ENCODE data around the gene RASL12.

The RASL12 gene

DNA sequence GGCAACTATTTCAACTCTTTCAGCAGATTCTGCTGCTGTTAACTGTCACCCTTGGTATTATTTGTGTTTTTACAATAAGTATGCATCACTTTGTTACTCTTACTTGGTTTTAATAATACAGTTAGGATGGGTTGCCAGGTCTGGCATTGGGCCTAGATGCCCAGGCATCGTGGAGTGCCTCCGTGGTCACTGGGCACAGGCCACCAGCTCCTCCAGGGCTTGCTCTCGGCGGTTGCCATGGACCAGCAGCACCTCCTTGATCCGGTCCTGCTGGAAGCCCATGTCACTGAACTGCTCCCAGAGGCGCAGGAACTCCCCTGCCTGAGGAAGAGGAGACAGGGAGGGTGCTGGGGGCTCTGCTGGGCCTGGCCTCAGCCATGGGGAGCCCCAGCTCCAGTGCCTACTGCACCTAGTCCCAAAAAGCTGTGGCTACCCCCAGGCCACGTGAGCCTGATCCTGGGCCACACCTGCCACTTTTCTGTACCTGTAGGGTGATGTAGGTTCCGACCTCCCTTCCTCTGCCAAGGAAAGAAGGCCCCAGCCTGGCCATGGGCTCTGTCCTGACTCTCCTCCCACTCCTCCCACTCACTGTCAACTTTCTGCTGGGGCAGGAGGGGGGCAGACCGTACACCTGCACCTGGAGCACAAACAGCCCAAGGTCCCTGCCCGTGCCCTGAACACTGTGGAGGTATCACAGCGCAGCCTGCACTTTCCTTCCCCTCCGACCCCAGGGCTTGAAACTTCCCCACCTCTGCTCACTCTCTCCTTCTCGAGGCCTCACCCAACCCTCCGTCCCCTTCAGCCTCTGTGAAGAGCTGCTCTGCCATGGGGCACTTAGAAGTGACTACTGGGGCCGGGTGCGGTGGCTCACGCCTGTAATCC lies 25.4 kb upstream of the RASL12 start:
- peak in 1 of 56 donors; percentile 17 for DNase-seq

DNA sequence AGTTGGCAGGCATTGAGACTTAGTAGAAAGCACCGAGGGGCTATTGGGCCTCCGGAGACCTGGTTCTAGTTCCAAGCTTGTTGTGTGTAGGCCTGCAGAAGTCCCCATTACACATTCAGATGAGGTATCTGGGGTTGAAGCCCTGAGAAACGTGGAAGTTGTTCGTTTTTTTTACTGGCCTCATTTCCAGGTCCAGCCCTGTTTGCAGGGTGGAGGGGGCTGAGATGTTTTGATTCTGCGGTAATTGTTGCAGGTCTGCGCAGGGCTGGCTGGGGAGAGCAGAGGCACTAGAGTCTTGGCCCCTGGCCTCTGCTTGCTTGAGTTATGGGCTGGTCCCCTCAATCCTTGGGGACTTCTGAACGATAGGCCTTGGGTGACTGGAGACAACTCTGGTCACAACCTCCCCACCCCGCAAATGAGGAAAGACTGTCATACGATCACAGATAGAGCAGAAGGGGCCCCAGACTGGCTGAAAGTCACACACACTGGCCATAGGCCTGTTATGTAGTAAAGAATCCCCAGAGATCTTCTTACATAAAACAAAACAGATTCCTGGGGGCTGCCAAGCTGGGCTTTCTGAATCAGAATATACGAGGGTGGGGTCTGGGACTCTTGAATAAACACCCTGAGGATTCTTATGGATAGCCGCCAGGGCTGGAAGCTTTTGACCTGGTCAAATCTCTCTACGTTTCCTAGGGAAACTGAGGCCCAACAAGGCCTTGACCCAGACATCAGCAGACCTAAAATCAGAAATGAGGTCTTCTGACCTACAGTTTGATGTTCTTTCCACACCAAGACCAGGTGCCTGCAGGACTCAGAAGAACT lies 24.4 kb upstream of the RASL12 start:
- DNase-seq = no peak

DNA sequence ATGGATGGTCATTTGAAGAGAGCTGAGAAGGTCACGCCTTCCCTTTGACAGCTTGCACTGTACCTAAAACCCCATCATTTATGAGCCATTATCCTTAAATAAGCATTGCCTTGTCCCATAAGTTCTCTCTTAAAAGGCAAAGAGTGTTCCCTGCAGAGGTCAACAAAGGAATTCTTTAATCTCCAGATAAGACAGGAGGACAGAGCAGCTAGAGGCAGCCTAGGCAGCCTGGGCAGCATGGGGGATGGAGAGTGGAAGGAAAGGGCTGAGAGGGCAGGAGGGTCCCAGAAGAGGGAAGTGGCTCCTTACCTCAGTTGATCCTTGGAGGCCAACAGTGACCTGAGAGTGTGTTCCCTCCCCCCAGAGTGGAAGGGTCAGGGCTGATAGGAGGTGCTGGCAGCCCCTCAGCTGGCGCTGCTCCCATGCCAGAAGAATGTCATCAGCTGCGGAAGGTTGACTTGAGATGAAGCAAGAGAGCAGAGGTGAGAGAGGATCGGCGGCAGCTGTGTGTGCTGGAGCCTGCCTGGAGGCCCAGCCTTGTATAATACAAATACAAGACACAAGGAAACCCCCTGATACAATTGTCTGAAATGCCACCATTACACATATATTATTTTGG lies 21.5 kb upstream of the RASL12 start:
- no peak for DNase-seq

DNA sequence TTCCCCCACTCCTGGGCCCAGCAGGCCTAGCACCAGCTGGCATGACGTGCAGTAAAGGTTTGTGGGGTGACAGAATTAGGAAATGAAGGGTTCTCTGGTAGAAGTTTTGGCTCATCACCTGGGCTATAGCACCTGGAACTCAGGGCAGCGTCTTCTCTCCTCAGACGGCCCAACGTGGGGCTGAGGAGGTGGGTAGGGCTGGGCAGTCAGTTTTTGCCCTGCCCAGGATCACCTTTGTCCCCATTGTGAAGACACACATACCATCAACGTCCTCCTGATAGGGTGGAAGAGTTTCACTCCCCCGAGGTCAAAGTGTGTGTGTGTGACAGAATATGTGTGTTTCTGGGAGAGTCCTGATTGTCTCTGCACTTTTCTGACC lies 20.8 kb upstream of the RASL12 start:
- DNase-seq = no peak

DNA sequence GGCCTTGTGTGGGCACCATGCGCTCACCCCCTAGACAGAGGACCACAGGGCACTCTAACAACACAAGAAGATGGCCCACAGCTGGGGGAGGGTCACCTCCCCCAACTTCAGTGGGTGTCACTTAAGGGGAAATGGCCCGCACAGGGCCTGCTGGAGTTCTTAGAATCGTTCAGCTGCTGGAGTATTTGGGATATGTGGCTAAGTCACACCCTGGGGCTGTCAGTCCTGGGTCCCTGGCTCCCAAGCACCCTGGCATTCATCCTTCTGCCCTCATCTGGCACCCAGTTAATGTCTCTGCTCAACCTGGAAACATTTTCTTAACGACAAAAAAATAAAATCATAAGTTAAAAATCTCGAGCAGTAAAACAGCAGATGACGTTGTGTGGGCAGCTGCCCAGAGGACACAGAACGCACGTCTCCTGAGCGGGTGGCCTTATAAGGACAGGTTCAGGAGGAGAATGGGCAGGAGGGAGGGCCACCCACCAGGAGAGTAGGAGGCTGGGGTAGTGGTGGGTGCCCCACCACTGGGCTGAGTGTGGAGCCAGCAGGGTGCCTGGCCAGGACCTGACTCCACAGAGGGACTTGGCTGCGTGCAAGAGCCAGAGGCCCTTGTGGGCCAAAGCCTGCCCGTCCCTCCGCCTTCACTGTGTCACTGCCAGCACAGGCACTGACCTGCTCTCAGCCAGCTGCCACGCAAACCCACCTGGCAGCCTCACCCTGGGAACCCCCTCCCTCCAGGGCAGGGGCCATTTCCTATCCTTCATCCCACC lies 20.3 kb upstream of the RASL12 start:
- peak in 5 of 56 donors; percentile 16 to 41 (median 20) for DNase-seq

DNA sequence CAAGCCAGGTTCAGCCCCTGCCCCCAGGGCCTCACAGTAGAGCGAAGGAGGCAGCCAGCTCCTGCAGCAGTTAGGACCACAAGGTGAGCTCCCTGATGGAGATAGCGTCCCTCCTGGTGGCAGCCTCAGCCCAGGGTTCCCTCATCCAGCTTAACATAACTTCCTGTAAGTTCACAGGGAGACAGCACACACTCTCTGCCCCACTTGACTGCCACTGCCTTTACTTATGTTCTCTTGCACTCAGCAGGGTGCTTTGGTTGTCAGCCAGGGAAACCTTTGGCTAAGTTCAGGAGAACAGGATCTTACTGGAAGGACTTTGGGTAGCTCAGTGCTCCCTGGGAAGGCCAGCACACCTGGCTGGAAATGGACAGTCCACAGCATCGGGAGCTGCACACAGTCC lies 19.6 kb upstream of the RASL12 start:
- no peak for DNase-seq

DNA sequence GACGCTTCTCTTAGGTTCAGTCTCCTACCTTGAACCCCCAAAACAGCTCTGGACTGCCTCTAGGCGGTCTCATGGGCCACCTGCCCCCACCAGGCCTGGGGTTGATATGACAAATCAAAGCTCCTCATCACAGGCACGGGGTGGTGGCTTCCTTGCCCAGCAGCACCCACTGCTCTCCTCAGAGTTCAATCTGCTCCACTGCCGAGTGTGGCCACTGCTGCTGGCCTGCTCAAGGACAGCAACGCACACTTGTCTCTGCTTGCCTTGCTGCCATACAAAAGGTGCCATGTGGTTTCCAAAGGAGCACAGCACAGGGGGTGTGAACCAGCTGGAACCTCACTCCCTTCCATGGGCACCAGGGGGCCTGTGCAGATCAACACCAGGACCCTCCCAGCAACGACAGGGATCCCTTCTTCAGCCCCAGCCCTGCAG lies 18.9 kb upstream of the RASL12 start:
- no peak for DNase-seq

DNA sequence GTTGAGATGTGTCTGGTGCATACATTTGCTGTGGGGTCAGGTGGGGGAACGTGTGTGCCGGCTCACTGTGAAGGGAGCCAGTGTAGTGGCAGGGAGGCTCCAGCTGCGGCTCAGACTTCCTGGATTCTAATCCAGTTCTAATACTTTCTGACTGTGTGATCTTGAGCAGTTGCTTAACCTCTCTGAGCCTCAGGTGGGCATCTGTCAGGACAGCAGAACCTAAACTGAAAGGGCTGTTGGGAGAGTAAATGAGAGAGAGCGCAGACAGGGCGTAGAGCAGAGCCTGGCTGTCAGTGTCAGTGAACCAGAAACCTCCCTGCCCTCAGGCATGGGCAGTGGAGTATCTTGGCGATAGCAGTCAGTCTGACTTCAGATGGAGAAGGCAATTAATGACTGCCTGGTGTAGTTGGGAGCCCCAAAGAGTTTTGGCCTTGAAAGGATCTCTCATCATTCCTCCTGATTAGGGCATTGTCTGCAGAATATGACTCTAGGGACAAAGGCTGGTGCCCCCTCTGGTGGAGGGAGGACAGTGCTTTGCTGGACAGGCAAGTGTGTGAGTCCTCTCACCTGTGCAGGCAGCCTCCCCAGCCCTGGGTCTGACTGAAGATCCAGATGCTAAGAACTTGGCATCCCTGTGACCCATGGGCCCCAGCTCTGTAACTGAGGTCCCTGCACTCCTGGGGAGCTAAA lies 18.3 kb upstream of the RASL12 start:
- DNase-seq = peak in 1 of 56 donors; percentile 21

DNA sequence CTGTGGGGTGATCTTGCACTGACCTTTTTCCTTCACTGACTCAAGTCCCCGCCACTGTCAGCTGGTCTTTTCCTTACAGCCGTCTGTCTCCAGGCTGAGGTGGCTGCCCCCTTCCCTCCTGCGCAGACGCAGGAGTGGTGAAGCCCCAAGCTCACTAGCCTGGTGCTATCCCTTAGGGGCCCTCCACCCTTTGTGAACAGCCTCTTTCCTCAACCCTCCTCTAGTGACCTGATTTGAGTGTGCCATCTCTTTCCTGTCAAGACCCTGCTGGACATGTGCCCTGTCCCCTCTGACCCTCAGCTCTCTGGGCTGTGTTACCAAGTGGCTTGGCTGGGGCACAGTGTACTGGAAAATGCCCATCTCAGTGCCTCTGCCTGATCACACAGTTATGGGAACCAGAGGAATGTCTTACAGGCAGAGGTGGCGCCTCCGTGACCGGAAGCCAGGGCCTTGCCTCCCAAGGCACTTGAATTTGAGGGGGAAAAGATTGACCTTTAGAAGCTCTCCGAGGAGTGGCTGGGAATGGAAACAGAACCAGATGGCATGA lies 17.5 kb upstream of the RASL12 start:
- no peak for DNase-seq

DNA sequence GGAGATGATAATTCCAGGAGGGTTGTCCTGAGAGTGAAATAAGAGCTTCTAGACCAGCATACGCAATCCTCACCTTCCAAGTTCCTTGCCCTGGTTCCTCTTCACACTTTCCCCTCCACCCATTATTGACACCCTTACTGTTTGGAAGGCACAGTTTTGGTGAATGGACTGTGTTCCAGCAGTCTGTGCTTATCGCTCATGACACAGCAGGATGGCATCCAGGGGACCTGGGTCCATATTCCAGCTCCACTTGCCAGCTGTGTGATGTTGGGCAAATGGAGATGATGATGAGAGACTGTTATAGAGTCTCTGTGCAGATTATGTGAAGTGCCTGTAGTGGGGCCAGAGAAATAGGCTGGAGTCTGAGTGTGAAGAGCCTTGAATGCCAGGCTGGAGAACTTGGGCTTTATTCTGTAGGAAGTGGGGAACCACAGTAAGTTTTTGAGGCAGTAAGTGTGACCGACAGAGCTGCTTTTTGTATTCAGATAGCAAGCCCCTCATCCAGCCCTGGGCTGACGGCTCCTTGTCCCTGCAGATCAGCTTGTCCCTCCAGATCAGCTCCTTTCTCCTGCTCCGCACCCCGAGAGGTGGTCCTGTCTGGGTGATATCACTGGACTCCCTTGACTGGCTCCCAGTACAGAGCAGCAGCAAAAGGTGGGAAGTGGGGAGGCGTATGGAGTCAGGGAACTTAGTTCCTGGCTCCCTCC lies 16.9 kb upstream of the RASL12 start:
- no peak for DNase-seq

DNA sequence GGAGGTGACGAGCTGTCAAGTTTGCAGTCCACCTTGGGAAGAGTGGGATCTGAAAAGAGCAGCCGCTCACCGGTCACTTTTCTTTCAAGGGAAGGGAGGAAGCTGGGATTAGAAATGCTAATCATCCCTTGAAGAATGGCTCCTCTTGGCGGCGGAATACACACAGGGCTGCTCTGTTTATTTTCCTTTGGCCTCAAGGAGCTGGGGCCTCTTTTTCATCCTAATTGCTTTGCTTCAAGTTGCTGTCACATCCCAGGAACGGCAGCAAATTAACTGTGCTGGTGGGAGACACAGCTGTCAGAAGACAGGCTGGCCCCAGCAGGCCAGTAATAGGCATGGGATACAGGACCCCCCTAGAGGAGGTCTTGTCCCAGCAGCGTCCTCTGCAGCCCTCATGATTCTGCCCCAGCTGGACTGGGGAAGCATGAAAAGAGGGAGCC lies 15.5 kb upstream of the RASL12 start:
- peak in 19 of 56 donors; percentile 14 to 64 (median 29) for DNase-seq

DNA sequence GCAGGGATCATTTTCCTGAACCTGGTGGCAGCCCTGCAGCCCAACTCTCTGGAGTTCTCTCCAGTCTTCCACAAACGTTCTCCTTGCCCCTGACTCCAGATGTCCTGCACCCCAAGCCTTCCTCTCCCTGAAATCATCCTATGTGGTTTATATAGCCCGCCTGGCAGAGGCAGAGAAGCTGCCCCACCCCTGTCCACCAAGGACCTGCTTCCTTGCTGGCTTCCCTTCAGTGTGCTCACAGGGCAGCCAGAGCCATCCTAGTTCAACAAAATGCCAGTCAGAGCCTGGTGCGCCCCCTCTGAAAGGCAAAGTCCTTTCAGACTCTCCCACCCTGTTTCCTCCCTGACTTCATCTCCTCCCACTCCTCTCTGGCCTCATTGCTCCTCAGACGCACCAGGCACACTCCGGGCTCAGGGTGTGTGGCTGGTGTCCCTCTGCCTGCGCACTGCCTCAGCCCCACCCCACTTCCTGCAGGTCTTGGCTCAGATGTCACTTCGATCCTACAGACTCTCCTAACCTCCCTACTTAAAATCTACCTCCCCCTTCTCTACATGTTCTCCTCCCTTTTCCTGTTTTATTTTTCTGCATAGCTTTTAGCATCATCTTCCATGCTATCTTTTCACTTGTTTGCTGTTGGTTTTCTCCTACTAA lies 14.6 kb upstream of the RASL12 start:
- no peak for DNase-seq

DNA sequence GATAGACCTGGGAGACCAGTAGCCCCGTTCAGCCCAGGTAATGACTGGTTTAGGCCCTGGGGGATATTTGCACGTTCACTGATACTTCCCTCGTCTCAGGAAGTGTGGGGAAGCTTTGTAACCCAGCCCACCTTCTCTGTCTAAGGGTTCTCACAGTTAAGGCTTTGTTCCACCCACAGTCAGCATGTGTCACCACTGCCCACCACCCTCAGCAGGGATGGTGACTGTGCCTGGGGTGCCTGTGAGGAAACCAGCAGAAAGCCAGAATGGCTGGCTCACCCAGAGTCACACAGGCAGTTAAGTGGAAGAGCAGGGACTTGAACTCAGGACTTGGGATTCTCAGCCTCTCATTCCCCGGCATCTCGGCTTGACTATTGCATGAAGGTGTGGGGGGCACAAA lies 14.0 kb upstream of the RASL12 start:
- DNase-seq = no peak

DNA sequence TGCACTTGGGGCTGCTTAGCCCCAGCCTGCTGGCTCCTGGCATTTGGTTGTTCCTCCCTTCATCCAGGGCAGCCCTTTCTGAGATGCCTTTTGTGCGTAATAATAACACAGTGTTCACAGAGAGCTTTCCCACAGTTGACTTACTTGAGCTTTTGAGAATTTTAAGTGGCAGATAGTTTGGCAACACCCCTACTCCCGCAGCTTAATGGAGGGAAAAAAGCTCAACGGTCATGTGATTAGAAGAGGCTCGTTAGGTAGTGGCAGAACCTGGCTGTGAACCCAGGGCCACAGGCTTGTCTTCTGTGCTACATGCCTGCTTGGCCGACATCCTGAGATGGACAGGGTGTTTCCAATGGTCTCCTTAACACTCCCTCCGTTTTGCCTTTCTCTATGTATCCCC lies 13.5 kb upstream of the RASL12 start:
- peak in 2 of 56 donors; percentile 21 to 63 for DNase-seq

DNA sequence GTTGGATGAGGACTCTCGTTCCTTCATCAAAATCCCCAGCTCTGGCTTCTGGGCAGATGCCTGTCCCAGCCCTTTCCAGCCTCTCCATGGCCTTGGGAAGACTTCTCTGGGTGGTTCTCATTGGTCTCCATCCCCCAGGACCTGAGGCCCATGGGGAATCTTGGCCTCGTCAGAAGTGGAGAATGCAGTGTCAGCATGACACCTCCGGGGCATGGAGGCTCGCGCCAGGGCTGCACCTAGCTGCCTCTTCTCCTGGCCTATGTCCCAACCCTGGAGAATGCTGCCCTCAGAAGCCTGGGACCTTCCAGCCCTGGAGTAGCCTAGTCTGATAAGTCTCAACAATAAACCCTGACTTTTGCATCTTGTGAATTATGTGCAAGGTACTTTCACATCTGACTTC lies 11.8 kb upstream of the RASL12 start:
- DNase-seq = no peak

DNA sequence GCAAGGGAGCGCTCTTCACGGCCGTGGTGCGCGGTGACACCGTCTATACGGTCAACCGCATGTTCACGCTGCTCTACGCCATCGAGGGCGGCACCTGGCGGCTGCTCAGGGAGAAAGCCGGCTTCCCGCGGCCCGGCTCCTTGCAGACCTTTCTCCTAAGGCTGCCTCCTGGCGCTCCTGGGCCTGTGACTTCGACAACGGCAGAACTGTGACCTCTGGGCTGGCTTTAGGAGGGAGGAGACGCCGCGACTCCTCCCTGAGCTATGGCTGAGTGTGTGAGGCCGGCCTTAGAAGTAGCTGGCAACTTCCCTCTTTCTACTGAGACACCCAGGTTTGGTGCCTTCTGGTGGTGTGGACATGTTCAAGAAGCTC lies 10.2 kb upstream of the RASL12 start:
- DNase-seq = peak in 5 of 56 donors; percentile 9 to 53 (median 19)

DNA sequence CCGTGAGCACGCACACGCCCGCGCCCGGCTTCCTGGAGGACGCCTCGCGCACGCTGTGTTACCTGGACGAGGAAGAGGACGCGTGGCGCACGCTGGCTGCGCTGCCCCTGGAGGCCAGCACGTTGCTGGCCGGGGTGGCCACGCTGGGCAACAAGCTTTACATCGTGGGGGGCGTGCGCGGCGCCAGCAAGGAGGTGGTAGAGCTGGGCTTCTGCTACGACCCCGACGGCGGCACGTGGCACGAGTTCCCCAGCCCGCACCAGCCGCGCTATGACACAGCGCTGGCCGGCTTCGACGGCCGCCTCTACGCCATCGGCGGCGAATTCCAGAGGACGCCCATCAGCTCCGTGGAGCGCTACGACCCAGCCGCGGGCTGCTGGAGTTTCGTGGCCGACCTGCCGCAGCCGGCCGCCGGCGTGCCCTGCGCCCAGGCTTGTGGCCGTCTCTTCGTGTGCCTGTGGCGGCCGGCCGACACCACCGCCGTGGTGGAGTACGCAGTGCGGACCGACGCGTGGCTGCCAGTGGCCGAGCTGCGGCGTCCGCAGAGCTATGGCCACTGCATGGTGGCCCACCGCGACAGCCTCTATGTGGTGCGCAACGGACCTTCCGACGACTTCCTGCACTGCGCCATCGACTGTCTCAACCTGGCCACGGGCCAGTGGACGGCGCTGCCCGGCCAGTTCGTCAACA lies 9.6 kb upstream of the RASL12 start:
- no peak for DNase-seq
